ENCODE results near the gene SIL1.

DNA sequence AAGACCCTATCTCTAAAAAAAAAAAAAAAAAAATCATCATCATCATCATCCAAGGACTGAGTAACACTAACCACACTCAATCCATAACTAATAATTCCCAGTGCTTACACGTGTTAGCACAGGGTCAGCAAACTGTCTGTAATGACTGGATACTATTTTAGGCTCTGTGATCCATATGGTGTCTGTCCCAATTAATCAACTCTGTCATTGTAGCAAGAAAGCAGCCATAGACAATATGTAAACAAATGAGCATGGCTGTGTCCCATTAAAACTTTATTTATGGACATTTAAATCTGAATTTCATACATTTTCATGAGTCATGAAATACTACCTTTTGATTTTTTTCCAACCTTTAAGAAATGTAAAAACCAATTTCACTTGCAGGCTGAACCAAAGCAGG, 148.4 kb downstream of the SIL1 start:
- TF ChIP-seq POLR2A (IDR thresholded peaks at IDR 0.05; ENCODE audit: low read depth, low read length) (no peak), POLR2AphosphoS5 (IDR thresholded peaks at IDR 0.05; ENCODE audit: low read depth, low read length) (no peak)
